GM23248 (cell line): ENCODE results near the gene ATP2A3.

Experiments
- EZH2 ChIP-seq: fragments of 200-600 bp; sonication (generic); IDR thresholded peaks from 2 replicates; pipeline ENCODE4 v1.6.1; 2018; ENCODE audit warnings: antibody characterized with exemption, mild to moderate bottlenecking; ENCODE audit not compliant: insufficient read depth, poor library complexity, severe bottlenecking
- EZH2phosphoT487 ChIP-seq: fragments of 200-600 bp; sonication (generic); IDR thresholded peaks from 2 replicates; pipeline ENCODE4 v1.6.1; 2018; ENCODE audit warnings: antibody characterized with exemption, moderate library complexity, mild to moderate bottlenecking, low read depth; ENCODE audit not compliant: insufficient read depth

- TF ChIP-seq EZH2 (no peak), EZH2phosphoT487 (no peak)
These were observed 59.2 kb downstream of the ATP2A3 start for GRCh38 chr17:3905017-3905520.
